ENCODE data around the gene SH2D5.

Gene SH2D5

DNA sequence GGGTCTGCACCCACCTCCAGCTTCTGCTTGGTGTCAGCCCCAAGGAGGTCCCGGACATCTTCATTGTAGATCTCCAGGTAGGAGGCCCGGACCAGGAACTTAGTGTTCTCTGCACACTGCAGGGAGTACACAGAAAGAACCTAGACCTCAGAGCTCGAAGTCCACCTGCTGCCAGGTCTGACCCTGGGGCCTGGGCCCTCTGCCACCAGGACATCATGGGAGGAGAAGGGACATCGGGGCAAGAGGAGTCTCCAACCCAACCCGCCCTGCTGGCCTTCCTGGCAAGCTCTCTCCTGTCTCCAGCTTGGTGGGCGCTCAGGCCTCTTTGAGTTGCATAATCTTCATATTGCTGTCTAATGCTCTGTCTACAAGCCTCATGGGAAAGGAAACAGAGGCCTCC lies 19.1 kb downstream of the SH2D5 start:
- DNase-seq, result no peak

DNA sequence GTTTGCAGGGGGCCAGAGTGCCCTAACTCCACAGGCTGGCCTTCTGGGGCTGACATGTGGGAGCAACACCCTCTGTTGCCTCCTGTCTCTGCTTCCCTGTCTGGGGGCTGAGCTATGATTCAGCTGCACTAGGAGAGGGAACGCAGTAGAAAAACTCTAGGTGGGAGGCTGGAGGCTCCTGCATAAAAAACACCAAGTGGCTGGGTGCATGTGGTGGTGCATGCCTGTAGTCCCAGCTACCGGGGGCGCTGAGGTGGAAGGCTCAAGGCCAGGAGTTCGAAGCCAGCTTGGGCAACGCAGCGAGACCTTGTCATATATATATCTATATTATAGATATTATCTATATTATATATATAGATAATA lies 20.3 kb downstream of the SH2D5 start:
- DNase-seq, result no peak

DNA sequence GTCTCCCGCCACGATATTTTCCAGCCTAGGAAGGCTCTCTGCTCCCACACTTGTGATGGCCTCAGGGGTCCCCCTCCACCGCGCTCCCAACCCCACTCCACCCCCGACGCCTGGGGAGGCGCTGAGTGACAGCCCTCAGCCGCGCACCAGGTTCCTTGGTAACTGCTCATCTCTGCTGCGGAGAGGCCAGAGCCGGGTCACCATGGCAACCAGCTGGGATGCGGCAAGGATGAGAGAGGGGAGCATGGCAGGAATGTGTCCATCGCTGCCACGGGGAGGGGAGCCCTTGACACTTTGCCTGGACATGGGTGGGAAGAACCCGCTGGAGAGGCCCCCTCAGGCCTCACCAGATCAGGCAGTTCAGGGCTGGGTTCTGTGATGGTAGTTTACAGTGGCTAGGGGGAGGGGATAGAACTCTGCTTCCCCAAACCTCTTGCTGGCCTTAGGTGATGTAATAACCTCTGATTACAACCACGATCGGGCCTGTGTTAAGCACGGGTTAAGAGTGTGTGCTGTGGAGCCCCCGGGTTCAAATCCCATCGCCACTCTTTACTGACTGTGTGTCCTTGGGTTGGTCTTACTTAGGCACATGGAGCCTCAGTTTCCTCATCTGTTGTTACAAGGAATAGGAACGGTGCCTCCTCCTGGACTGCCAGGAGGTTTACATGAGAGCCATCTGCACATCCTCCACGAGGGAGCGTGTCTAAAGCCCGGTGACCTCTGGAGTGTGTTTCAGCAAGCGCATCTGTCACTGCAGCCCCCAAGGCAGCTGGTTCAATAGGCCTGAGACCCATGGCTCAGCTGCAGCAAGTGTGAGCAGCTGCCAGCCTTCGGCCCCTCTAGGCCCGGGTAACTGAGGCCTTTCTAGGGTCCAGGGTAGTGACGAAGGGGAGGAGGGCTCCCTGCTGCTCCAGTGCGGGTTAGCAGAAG lies 21.0 kb downstream of the SH2D5 start:
- no peak for DNase-seq

DNA sequence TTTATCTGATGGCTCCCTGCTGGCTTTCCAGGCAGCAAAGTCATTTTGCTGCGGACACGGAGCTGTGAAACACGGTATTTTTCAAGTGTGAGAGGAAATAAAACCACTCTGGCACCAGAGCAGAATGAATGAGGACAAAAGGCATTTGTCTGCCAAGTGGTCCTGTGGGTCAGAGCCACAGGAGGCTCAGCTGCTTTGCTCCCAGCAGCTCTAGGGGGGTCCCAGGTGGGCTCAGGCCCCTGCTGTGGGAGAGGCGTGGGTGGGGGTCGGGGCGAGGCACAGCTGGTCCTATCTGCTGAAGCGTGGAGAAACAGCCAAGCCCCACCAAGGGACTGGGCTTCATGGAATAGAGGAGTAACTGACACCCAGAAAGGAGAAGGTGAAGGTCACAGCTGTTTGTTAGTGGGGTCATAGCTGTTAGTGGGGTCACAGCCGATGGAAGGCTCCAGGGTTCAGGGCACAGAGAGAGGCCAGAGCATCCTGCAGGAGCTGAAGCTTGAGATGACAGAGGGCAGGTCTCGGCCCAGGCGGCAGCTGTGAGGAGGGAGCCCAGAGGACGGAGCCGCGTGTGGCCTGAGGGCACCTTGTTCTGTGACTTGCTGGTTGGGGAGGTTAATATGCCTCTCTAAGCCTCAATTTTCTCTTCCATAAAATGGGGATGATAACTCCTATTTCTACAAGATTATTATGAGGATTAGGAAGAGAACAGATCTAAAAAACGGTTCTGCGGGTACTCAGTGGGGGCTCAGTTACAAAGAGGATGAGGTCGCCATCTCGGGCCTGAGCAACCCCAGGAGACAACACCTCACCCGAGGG lies 21.8 kb downstream of the SH2D5 start:
- DNase-seq, result no peak

DNA sequence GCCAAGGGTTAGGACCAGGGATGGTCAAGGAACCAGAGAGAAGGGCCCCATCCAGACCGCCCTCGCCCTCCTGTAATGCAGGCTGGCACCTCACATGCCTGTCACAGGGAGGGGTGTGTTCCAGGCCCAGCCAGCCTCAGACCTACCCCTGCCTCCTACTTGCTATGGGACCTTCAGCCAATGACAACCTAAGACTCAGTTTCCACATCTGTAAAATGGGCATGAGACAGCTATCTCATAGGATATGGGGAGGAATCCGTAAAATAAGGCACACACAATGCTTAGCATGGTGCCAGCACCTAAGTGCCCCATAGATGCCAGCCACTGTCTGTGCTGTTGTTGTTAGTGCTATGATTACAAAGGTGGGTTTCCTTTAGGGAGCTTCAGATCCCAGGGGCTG lies 22.6 kb downstream of the SH2D5 start:
- no peak for DNase-seq

DNA sequence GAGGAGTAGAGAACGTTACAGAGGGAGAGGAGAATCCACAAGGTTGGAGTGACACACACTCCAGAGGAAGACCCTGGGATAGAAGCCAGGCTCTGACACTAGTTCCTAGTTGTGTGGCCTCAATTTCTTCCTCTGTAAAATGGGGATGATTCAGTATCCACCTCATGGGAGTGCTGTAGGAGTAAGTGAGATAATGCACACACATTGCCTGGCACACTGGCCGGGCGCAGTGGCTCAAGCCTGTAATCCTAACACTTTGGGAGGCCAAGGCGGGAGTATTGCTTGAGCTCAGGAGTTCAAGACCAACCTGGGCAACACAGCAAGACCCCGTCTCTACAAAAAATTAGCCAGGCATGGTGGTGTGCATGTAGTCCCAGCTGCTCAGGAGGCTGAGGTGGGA lies 23.6 kb downstream of the SH2D5 start:
- no peak for DNase-seq

DNA sequence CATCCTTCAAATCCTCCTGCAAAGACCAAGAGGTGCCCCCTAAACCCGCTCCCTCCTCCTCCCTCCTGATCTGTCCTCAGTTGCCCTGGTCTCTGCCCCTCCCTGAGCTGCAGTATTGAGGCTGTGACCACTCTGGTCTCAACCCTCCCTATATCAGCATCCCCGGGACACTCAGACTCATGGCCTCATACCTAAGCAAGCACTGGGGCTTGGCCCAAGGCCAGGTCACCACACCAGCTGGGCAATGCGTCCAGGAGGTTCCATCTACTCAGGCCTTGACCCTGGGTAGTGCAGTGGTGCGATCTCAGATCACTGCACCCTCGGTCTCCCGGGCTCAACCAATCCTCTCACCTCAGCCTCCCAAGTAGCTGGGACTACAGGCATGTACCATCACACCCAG lies 24.4 kb downstream of the SH2D5 start:
- DNase-seq, result no peak

DNA sequence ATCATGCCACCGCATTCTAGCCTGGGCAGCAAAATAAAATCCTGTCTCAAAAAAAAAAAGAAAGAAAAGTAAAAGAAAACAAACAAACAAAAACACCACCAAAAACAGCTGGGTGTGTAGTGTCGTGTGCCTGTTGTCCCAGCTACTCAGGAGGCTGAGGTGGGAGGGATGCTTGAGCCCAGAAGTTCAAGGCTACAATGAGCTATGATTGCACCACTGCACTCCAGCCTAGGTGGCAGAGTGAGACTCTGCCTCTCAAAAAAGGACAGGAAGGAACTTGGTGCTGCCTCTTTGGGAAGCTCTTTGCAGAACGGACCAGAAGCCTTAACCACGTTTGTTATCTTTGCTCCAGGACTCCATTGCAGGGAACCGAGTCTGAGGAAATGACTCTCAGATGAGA lies 25.7 kb downstream of the SH2D5 start:
- no peak for DNase-seq

DNA sequence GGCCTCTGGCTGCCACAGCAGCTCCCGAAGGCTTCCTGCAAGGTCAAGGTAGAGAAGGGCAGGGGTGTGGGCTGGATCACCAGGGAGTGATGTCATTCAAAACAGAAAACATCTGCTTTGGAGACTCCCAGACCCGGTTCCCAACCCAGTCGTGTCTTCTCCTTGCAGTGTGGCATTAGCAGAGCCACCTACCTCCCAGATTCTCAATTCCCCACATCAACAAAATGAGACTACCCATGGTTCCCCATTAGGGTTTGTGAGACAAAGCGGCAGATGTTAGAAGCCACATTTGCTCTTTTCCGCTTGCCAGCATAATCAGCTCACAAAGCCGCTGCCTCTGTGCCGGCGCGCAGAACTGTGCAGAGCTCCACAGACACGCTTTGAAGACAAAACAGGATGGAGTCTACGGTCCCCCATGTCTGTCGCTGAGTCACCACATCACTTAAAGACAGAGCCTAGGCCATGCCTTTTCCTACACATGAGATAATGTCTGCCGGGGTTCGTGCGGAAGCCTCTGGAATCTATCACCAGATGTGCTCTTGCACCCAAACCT lies 27.2 kb downstream of the SH2D5 start:
- DNase-seq, result no peak

DNA sequence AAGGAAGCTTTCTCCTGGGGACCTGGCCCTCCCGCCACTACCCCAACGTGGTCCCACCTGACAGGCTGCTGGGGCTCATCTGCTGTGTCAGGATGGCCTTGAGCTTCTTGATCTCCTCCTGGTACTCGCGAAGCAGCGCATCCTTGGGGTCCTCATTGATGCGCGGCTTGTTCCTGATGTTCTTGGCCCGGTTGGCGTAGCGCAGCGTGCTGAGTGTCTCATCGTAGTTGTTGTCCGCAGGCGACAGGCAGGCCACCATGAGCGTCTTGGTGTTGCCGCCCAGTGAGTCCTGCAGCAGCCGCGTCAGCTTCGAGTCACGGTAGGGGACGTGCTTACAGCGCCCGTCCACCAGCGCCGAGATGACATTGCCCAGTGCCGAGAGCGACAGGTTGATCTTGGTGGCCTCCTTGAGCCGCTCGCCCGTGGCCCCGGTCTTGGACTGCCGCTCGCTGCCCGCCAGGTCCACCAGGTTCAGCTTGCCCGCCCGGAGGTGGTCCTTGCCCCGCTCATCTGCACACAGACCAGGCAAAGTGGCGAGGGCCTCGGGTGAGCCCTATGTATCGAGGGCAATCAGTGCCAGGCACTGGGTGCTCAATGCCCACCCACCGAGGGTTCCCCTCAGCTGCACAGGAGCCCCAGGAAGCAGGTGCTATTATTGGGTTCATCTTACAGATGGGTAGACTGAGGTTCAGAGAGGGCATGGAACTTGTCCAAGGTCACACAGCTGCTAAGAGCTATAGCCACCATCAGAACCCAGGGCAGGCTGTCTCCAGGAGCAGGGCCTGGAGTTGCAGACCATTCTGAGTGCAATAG lies 27.9 kb downstream of the SH2D5 start:
- no peak for DNase-seq

DNA sequence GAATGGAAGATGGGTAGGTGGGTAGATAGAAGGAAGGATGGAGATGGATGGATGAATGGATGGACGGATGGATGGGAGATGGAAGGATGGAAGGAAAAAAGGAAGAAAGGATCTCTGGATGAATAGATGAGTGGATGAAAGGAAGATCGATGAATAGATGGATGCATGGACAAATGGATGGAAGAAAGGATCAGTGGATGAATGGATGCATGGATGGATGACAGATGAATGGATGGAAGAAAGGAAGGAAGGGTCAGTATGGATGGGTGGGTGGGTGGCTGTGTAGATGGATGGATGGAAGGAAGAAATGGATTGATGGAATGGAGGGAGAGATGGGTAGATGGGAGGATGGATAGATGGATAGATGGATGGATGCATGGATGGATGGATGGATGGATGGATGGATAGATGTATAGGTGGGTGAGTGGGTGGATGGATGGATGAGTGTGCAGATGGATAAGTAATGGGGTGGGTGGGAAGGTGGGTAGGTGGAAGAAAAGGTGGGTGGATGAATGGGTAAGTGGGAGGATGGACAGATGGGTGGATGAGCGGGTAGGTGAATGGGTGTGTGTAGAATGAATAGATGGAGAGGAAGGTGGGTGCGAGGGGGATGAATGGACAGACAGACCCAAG lies 29.3 kb downstream of the SH2D5 start:
- DNase-seq, result no peak

DNA sequence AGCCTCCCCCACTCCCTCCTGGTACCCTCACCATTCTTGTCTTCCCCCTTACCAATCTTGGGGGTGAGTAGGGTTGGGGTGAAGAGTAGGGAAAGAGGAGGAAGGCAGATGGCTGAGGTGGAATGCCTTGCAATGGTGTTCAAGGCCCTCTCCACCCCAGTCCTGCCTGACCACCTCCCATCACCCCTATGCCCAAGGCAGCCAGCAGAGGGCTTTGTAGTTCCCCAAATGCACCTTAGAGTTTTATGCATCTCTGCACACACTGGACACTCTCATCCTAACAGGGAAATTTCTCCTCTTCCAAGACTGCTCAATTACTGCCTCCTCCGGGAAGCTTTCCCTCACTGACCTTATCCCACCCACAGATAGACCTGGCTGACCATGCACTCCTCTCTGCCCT lies 30.1 kb downstream of the SH2D5 start:
- DNase-seq, result no peak

DNA sequence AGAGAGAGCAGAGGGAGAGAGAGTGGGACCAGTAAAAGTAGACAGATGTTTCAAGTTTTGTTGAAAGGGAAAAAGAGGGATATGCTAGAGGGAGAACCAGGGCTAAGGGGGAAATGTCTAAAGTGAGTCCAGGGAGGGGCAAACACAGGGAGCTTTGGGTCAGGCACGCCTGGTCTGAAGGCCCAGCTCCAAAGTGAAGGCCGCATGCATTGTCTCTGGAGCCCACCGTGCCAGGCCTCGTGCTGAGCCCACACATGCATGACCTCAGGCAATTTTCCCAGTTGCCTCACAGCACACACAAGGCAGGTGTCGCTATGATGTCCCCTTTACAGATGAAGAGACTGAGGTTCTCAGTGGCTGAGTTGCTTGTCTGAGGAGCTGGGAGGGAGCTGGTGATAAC lies 30.7 kb downstream of the SH2D5 start:
- DNase-seq, result no peak

DNA sequence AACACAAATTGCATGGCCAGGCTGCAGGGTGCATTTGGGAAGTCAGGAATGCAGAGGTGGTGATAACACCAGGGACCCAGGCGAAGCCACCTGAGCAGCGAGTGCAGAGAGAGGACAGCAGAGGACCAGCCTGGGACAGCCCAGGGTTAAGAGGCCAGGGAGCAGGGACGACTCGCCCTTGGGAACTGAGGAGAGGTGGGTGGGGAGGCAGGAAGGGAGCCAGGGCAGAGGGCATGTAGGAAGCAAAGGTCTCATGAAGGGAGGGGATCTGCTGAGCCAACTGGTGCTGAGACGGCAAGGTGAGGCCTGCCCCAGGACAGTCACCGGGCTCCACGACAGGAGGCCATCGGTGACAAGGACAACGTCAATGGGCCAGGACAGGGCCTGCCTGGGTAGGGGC lies 31.1 kb downstream of the SH2D5 start:
- no peak for DNase-seq

DNA sequence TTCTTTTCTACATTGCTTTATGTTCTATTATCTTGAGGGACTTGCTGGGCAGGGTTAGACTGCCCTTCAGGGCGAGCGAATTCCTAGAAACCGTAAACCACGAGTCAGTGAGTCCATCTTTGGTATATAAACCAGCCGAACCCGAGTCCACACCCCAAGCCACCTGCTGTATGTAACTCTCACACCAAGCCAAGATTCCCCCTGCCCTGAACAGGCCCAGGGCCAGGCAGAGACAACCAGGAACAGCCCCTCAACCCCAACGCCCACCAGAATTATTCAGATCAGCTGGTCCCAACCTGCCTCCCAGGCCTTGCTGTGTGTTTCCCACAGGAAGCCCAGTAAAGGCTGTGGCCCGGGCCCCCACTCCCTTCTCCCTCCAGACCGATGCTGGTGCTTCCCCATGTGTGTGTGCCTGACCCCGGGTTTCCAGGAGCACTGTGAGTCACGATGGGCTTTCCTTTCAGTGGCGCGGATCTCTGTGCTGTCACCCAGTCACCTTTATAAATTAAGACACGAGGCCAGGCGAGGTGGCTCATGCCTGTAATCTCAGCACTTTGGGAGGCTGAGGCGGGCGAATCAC lies 31.8 kb downstream of the SH2D5 start:
- DNase-seq, result no peak

DNA sequence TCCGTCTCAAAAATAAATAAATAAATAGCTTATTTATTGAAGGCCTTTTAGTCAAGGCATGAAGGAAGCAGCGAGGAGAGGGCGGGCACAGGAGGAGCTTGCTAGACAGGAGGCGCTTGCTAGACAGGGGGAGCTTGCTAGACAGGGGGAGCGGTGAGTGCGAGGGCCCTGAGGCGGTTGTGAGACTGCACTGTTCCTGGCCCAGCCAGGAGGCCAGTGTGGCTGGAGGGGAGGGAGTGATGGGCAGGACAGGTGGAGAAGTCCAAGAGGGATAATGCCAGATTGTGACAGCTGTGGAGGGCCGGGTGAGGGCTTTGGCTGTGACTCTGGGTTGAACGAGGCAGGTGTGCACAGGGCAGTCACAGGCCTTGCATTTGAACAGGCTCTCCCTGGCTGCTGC lies 32.9 kb downstream of the SH2D5 start:
- DNase-seq, result no peak

DNA sequence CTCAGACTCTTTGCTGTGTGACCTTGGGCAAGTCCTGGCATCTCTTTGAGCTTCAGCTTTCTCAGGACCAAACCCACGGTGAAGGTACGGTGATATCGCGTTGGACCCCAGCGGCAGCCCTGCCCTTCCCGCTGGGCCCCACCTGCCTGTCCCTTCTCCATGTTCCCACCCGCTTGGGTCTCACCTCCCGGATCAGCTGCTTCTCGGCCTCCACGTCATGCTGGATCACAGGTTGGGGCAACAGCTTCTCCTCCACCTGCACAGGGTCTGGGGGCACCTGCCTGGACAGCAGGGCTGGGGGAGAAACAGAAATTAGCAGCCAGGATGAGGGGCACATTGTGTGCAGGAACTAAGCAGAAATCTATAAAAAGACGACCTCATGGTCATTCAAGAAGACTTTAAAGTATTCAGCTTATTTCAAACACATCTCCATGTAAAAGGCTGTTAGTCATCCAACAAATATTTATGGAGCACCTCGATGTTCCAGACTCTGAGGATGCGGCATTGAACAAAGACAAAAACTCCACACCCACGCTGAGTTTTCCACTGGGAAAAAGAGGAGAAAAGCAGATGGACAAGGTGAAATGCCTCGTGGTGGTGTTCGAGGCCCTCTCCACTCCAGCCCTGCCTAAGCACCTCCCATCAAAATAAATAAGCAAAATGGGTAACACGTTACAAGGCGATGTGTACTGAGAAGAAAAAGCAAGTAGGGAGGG lies 34.1 kb downstream of the SH2D5 start:
- no peak for DNase-seq

DNA sequence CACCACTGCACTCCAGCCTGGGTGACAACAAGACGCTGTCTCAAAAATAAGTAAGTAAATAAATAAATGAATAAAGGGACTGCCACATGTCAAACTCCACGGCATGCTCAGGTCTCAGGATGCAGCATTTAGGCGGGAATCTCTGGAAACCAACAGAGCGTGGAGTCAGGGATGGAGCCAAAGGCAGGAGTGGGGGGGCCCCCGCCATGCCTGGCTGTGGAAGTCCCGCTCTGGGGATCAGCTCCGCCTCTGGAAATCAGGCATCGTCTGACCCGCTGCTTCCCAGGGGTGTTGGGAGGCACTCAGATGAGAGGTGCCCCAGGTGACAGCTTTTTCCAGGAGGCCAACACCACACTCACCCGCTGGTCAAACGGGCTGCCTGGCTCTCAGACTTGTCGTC lies 34.9 kb downstream of the SH2D5 start:
- DNase-seq, result no peak

DNA sequence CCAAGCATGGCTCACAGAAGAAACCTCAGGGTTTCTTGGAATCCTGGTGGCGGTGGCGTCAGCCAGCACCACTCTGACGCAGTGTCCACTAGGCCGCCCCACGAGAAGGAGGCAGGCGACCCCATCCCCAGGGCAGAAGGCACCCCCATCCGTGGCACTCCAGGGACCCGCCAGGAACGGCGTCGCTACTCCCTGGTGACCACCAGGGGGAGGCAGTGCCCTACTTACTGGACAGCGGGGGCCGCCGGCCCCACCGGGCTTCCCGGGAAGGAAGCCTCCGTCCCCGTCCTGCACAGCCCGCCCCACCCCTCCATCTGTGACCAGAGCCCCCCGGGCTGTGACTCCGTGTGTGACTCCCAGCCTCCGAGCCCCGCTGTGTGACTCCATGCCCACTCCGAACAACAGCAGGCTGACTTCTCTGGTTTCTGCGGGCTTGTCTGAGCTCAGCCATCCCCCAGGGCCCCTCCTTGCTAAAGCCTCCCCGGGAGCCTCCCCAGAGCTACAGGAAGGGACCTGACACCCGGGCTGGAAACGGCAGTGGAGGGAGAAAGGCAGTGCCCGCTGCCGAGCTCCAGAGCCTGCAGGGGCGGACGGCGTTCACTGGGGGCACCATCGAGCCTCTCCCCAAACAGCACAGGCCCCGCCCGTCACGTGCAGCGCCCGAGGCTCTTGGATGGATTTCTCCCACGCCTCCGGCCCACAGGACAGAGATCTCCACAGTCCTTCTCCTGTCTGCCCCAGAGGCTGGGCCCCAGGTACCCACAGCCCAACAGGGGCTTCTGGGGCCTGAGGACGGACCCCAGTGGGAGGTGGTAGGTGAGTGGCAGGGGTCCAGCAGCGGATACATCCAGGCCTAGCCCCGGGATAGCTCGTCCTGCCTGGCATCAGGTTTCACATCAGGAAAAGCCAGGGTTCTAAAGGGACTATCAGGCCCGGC lies 35.8 kb downstream of the SH2D5 start:
- peak; percentile 65 for DNase-seq

DNA sequence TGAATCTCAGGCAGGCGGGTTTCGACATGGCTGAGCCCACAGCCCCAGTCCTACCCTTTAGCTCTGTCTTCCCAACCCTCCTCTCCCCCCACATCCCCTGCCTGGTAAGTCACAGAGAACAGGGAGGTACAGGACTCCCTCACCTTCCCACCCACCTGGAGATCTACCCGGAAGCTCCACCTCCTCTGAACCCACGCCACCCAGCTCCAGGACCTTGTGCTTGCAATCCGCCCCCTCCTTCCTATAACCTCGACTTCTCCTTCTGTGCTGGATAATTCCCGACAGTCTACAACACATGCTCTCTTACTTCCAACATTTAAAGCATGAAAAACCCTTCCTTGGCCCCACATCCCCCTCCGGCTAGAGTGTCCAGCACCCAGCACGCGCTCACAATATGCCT lies 37.0 kb downstream of the SH2D5 start:
- DNase-seq, result no peak
